GM12878 (cell line): ENCODE results near the gene CFAP299. TPM values are rescaled to one million over a fixed set of nuclear protein-coding genes. Genes with fewer than 3 reads are reported as not detected.

Experiments used
- ATAC-seq: fragments of 200-7000 bp; cut with Tn5 transposase; 3 replicates; pipeline ENCODE4 v1.9.1; 2020; ENCODE audit warnings: mild to moderate bottlenecking, moderate library complexity
- BruUV-seq: library from RNA; stranded (reverse); fragments of 400-500 nt; replicated peaks from 2 replicates; lab custom pipeline; 2021; lab: Mats Ljungman, UMichigan
- CTCF ChIA-PET: fragments of 300-600 bp; sonication (Branson Sonifier 250); formaldehyde crosslinking; extraction: SDS; loops from one replicate; lab custom pipeline; 2021; ENCODE audit warnings: inconsistent platforms; lab: Yijun Ruan, JAX
- POLR2A ChIA-PET: fragments of 350-600 bp; formaldehyde crosslinking; extraction: SDS; loops from one replicate; lab custom pipeline; 2021; ENCODE audit warnings: inconsistent platforms; lab: Charles Lee
- RAD21 ChIA-PET: fragments of 300-600 bp; sonication (Branson Sonifier 250); formaldehyde crosslinking; loops from one replicate; lab custom pipeline; 2023; ENCODE audit warnings: antibody characterized with exemption; ENCODE audit not compliant: unreplicated experiment; lab: Charles Lee
- SMC1A ChIA-PET: fragments of 300-600 bp; sonication (Branson Sonifier 250); formaldehyde crosslinking; loops from one replicate; lab custom pipeline; 2023; ENCODE audit not compliant: unreplicated experiment, uncharacterized antibody; lab: Charles Lee
- DNase-seq: peaks from one replicate; pipeline ENCODE4 v3.0.0-alpha.2; 2011; ENCODE audit warnings: low read depth, low spot score
- FAIRE-seq: peaks from 3 replicates; lab custom pipeline; 2011; peaks lifted over from hg19 to GRCh38; lab: Jason Lieb, UNC
- H2AFZ ChIP-seq: 2 replicates; pipeline ENCODE4 v1.6.0; 2011; ENCODE audit warnings: low read depth, low read length, control low read depth; ENCODE audit not compliant: control insufficient read depth
- H3K27ac ChIP-seq: 2 replicates; pipeline ENCODE4 v1.5.1; 2011; ENCODE audit warnings: control low read depth; ENCODE audit not compliant: control insufficient read depth, insufficient read depth
- H3K27me3 ChIP-seq, 2 experiments: replicated peaks in 1 of 2; 2 replicates each; pipeline versions ENCODE4 v1.6.0 to v1.6.1; 2011; ENCODE audit warnings: low read length in 1 of 2; ENCODE audit not compliant: control insufficient read depth in 2 of 2, insufficient read depth in 2 of 2
- H3K36me3 ChIP-seq, 2 experiments: 2 replicates each; pipeline ENCODE4 v1.5.1; 2011; ENCODE audit warnings: low read length in 1 of 2; ENCODE audit not compliant: control insufficient read depth in 2 of 2, insufficient read depth in 2 of 2
- H3K4me1 ChIP-seq: 2 replicates; pipeline ENCODE4 v1.6.1; 2011; ENCODE audit warnings: mild to moderate bottlenecking, low read length, moderate library complexity, mixed read lengths; ENCODE audit not compliant: control insufficient read depth, insufficient read depth
- H3K4me2 ChIP-seq: 2 replicates; pipeline ENCODE4 v1.6.0; 2011; ENCODE audit warnings: control low read depth; ENCODE audit not compliant: control insufficient read depth, insufficient read depth
- H3K4me3 ChIP-seq: fragments of 200-600 bp; sonication (generic); 2 replicates; pipeline ENCODE4 v1.5.1; 2016
- H3K79me2 ChIP-seq: 2 replicates; pipeline ENCODE4 v1.6.0; 2011; ENCODE audit warnings: low read length; ENCODE audit not compliant: control insufficient read depth, insufficient read depth
- H3K9ac ChIP-seq: 2 replicates; pipeline ENCODE4 v1.8.0; 2011; ENCODE audit warnings: low read length, control low read depth, mixed read lengths; ENCODE audit not compliant: control insufficient read depth, insufficient read depth
- H3K9me3 ChIP-seq: replicated peaks from 3 replicates; pipeline ENCODE4 v1.5.1; 2011; ENCODE audit warnings: mild to moderate bottlenecking, low read length; ENCODE audit not compliant: control insufficient read depth, insufficient read depth
- H4K20me1 ChIP-seq: 2 replicates; pipeline ENCODE4 v1.6.0; 2011; ENCODE audit not compliant: control insufficient read depth, insufficient read depth
- BCL11A ChIP-seq: IDR thresholded peaks from 2 replicates; pipeline ENCODE4 v1.6.1; 2011; ENCODE audit warnings: low read depth, low read length
- BRCA1 ChIP-seq: IDR thresholded peaks from 2 replicates; pipeline ENCODE4 v1.6.1; 2011; ENCODE audit warnings: low read depth, low read length, improper control_type of control experiment
- CBFB ChIP-seq: IDR thresholded peaks from 2 replicates; pipeline ENCODE4 v1.6.1; 2016; ENCODE audit warnings: antibody characterized with exemption, low read depth
- E4F1 ChIP-seq: fragments of 450-650 bp; IDR thresholded peaks from 2 replicates; pipeline ENCODE4 v1.6.1; 2018; ENCODE audit warnings: borderline replicate concordance, mild to moderate bottlenecking; ENCODE audit not compliant: partially characterized antibody
- KAT2A ChIP-seq: conservative IDR thresholded peaks from 2 replicates; pipeline ENCODE4 v1.6.1; 2011; ENCODE audit warnings: low read depth, low read length; ENCODE audit not compliant: control insufficient read depth
- KLF5 ChIP-seq: fragments of 450-650 bp; IDR thresholded peaks from 2 replicates; pipeline ENCODE4 v1.6.1; 2014; ENCODE audit warnings: mild to moderate bottlenecking; ENCODE audit not compliant: partially characterized antibody
- LARP7 ChIP-seq: fragments of 450-650 bp; IDR thresholded peaks from 2 replicates; pipeline ENCODE4 v1.6.1; 2017; ENCODE audit warnings: mild to moderate bottlenecking
- MEF2B ChIP-seq: fragments of 450-650 bp; IDR thresholded peaks from 2 replicates; pipeline ENCODE4 v1.6.1; 2018; ENCODE audit warnings: mild to moderate bottlenecking, moderate library complexity; ENCODE audit not compliant: partially characterized antibody, poor library complexity, severe bottlenecking
- NFIC ChIP-seq: IDR thresholded peaks from 2 replicates; pipeline ENCODE4 v1.6.1; 2012; ENCODE audit warnings: low read depth, mild to moderate bottlenecking, inconsistent platforms, low read length, moderate library complexity
- PKNOX1 ChIP-seq: fragments of 450-650 bp; IDR thresholded peaks from 2 replicates; pipeline ENCODE4 v1.6.1; 2016; ENCODE audit warnings: mild to moderate bottlenecking
- RB1 ChIP-seq: fragments of 450-650 bp; formaldehyde crosslinking; IDR thresholded peaks from 2 replicates; pipeline ENCODE4 v1.6.1; 2017; ENCODE audit warnings: mild to moderate bottlenecking, borderline replicate concordance
- RCOR1 ChIP-seq: conservative IDR thresholded peaks from 2 replicates; pipeline ENCODE4 v1.6.1; 2012; ENCODE audit warnings: low read depth, low read length, improper control_type of control experiment
- REST ChIP-seq: IDR thresholded peaks from 2 replicates; pipeline ENCODE4 v1.6.1; 2012; ENCODE audit warnings: mild to moderate bottlenecking, low read depth, low read length
- SMAD5 ChIP-seq: IDR thresholded peaks from 2 replicates; pipeline ENCODE4 v1.6.1; 2016; ENCODE audit warnings: antibody characterized with exemption, low read depth
- ZNF274 ChIP-seq: IDR thresholded peaks from one replicate; pipeline ENCODE4 v1.8.0; 2011; ENCODE audit not compliant: insufficient read length, insufficient read depth
- ZZZ3 ChIP-seq: IDR thresholded peaks from 2 replicates; pipeline ENCODE4 v1.6.1; 2011; ENCODE audit warnings: low read depth; ENCODE audit not compliant: control insufficient read depth, insufficient read length
- WGBS: methylation state at CpG from one replicate; pipeline ENCODE4 v1.1.6; 2016; ENCODE audit warnings: low lambda C conversion rate; ENCODE audit not compliant: insufficient replicate concordance, insufficient coverage; ENCODE audit errors: missing lambda C conversion rate; 5-methylcytosine and 5-hydroxymethylcytosine counted together
- in situ Hi-C: fragments of 300-500 bp; cut with MboI; formaldehyde crosslinking; loops from 9 replicates; pipeline ENCODE4 v1.14.3; 2018; ENCODE audit warnings: mixed read lengths
- intact Hi-C: fragments of 100-400 bp; cut with micrococcal nuclease; formaldehyde crosslinking; loops from one replicate; pipeline ENCODE4 v1.14.2; 2022; ENCODE audit not compliant: unreplicated experiment
- polyA plus RNA-seq, 11 experiments: library from polyadenylated mRNA; depleted of rRNA in 4 of 11; unstranded in 6 of 11; stranded (reverse) in 5 of 11; fragments of >200 nt; fragmentation: Nextera tagmentation in 4 of 11; fragmentation: Illumina TruSeq in 1 of 11; extraction: Ambion mirVana in 4 of 11; extraction: Trizol in 1 of 11; gene quantifications; 1 replicate in 1 of 11; 2 replicates in 10 of 11; pipeline versions ENCODE4 v1.2.1 to v1.2.3, GENCODE V29; 2011 to 2016; ENCODE audit warnings: inconsistent platforms in 2 of 11, missing spikeins in 2 of 11, low read depth in 1 of 11
- total RNA-seq, 4 experiments: library from RNA; depleted of rRNA in 3 of 4; stranded (reverse); fragments of >200 nt in 3 of 4; fragmentation: Illumina TruSeq in 1 of 4; extraction: Trizol in 1 of 4; gene quantifications; 2 replicates each; pipeline versions ENCODE4 v1.2.1 to v1.2.3, GENCODE V29; 2013 to 2021
- TF ChIP-seq, protein P1 (sequence below): IDR thresholded peaks from 2 replicates; pipeline ENCODE4 v1.6.1; 2012; ENCODE audit warnings: low read depth, low read length, improper control_type of control experiment

CFAP299 gene
- total and polyA plus RNA-seq, 10 of the 15 experiments (the other 5 are each of a cell fraction or from before 2014, with no cell fraction given): 0.06 to 0.34 TPM; not detected in 8

DNA sequence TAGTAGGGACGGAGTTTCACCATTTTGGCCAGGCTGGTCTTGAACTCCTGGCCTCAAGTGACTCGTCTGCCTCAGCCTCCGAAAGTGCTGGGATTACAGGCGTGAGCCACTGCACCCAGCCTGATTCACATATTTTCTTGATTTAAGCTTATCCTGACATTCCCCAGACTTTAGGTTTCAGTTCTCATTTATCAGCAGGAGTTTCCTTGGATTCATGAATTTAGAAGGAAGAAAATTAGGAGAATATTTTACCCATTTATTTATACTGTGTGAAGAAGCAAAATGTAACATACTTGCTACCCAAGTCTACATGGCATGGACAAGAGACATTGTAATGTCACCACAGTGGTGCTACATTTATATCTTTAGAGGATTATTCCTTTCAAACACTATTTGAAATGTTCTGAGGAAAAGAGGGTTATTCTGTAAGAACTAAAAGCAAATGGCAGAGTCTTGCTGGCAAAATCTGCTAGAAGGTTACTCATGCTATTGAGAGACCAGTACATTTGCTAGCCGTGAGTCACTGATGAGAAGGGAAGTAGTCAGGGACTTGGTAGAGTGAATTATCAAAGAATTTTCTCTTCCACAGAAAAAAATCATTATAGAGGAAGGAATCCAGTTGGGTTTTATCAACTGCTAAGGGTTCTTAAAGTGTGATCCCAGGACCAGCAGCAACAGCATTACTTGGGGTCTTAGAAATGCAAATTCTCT is 26.1 kb upstream of the CFAP299 start:
- no peaks in the 10 kb centered on the region for H3K79me2 ChIP-seq
- no peak overlapping the region for H3K27ac ChIP-seq
- no peak overlapping the region for H3K9ac ChIP-seq
- H3K36me3 ChIP-seq: no peaks in the 10 kb centered on the region
- intact Hi-C loops: no loop called here
- H3K9me3 ChIP-seq: no peaks in the 10 kb centered on the region
- H3K27me3 ChIP-seq: no peaks in the 10 kb centered on the region; a peak in 1 of 4 replicates
- BruUV-seq: no TSS peak
- ChIA-PET CTCF (no interaction called here), SMC1A (interaction anchor here (1.7 kb wide), 1 partner anchor 89 kb away, joined by 6 read pairs; no protein-coding TSS in a partner anchor), RAD21 (no interaction called here), POLR2A (no interaction called here)
- 51% methylated on average over 4 of the region's 5 CpGs for WGBS
- no peak overlapping the region for H3K4me2 ChIP-seq
- no peak for DNase-seq
- TF ChIP-seq ZZZ3: no peak
- no peak for TF ChIP-seq RB1
- TF ChIP-seq BRCA1: no peak
- TF ChIP-seq PKNOX1: no peak
- TF ChIP-seq NFIC: no peak
- no peak for TF ChIP-seq RCOR1
- no peak for TF ChIP-seq KLF5
- no peak for TF ChIP-seq BCL11A
- no peak for TF ChIP-seq E4F1
- no peak for TF ChIP-seq SMAD5
- no peak for TF ChIP-seq CBFB
- no peak for TF ChIP-seq MEF2B
- TF ChIP-seq, protein P1, sequence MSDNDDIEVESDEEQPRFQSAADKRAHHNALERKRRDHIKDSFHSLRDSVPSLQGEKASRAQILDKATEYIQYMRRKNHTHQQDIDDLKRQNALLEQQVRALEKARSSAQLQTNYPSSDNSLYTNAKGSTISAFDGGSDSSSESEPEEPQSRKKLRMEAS: no peak
- TF ChIP-seq REST: no peak
- no peak for TF ChIP-seq ZNF274
- no peak for TF ChIP-seq LARP7
- TF ChIP-seq KAT2A: no peak
- TF ChIP-seq, all 136 proteins: peak for 0
- FAIRE-seq: no peak
- Histone ChIP-seq H2AFZ (no peak overlapping the region), H3K4me3 (no peak overlapping the region), H3K4me1 (no peaks in the 10 kb centered on the region), H4K20me1 (no peaks in the 10 kb centered on the region)
- in situ Hi-C loops: no loop called here
- no peak for ATAC-seq
